Measurements from ENCODE around the gene BFSP1.

DNA sequence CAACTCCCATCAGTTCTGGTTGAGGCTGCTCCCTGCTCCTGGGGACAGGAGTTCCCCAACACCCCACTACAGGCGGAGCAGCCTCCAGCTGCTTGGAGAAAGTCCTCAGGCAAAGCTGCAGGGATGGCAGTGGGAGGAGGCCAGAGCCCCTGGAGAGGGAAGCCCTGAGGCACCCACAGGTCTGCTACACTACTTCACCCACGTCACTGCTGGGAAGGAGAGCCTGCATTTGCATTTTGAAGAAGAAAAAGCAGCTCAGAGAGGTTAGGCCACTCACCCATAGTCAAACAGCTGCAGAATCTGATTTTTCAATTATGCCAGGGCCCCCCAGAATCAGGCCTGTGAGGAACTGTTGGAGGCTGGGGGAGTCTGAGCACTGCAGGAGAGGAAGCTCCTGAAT is 17.2 kb downstream of the BFSP1 start:
- TF ChIP-seq, protein P1, sequence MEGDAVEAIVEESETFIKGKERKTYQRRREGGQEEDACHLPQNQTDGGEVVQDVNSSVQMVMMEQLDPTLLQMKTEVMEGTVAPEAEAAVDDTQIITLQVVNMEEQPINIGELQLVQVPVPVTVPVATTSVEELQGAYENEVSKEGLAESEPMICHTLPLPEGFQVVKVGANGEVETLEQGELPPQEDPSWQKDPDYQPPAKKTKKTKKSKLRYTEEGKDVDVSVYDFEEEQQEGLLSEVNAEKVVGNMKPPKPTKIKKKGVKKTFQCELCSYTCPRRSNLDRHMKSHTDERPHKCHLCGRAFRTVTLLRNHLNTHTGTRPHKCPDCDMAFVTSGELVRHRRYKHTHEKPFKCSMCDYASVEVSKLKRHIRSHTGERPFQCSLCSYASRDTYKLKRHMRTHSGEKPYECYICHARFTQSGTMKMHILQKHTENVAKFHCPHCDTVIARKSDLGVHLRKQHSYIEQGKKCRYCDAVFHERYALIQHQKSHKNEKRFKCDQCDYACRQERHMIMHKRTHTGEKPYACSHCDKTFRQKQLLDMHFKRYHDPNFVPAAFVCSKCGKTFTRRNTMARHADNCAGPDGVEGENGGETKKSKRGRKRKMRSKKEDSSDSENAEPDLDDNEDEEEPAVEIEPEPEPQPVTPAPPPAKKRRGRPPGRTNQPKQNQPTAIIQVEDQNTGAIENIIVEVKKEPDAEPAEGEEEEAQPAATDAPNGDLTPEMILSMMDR (IDR thresholded peaks at IDR 0.05): no peak
- no peak for TF ChIP-seq POLR2A (IDR thresholded peaks at IDR 0.05)
